Suprapubic skin (tissue), 4 donors: ENCODE data around the gene KCNAB2. TPM values are rescaled to one million over a fixed set of nuclear protein-coding genes. Genes with fewer than 3 reads are reported as not detected.

ENCODE experiments used
- DNase-seq, 2 donors: peaks; one replicate each; pipeline ENCODE4 v3.0.0-alpha.2; 2019; ENCODE audit warnings: low spot score in 2 of 2
- H3K27ac ChIP-seq: fragments of 200-600 bp; sonication (generic); one replicate; pipeline ENCODE4 v1.5.1; 2019
- H3K27me3 ChIP-seq: fragments of 200-600 bp; sonication (generic); one replicate; pipeline ENCODE4 v1.5.1; 2019
- H3K36me3 ChIP-seq: fragments of 200-600 bp; sonication (generic); one replicate; pipeline ENCODE4 v1.5.1; 2019
- H3K4me1 ChIP-seq: fragments of 200-600 bp; sonication (generic); one replicate; pipeline ENCODE4 v1.5.1; 2019
- H3K4me3 ChIP-seq: fragments of 200-600 bp; sonication (generic); one replicate; pipeline ENCODE4 v1.5.1; 2019; ENCODE audit warnings: mild to moderate bottlenecking
- H3K9me3 ChIP-seq: fragments of 200-600 bp; sonication (generic); one replicate; pipeline ENCODE4 v1.5.1; 2019
- EP300 ChIP-seq: sonication (generic); formaldehyde crosslinking; IDR thresholded peaks from one replicate; pipeline ENCODE4 v1.6.1; 2017; ENCODE audit warnings: antibody characterized with exemption
- POLR2A ChIP-seq, 2 donors: fragments of 450-650 bp; IDR thresholded peaks; one replicate each; pipeline ENCODE4 v1.6.1; 2017; ENCODE audit warnings: antibody characterized with exemption in 2 of 2, mild to moderate bottlenecking in 2 of 2, moderate library complexity in 2 of 2
- POLR2AphosphoS5 ChIP-seq, 3 donors: sonication (generic); formaldehyde crosslinking; IDR thresholded peaks; one replicate each; pipeline ENCODE4 v1.6.1; 2017; ENCODE audit warnings: antibody characterized with exemption in 3 of 3
- WGBS: methylation state at CpG from one replicate; pipeline ENCODE4 v1.1.5; 2018; 5-methylcytosine and 5-hydroxymethylcytosine counted together
- total RNA-seq, 4 donors: library from RNA; depleted of rRNA; stranded (reverse); fragments of >200 nt; gene quantifications; one replicate each; pipeline ENCODE4 v1.1.0, GENCODE V29; 2016
- TF ChIP-seq, protein P1 (sequence below), 2 donors: fragments of 200-600 bp in 1 of 2; fragments of 450-650 bp in 1 of 2; sonication (generic) in 1 of 2; IDR thresholded peaks; one replicate each; pipeline ENCODE4 v1.5.1; 2016 to 2019; ENCODE audit warnings: antibody characterized with exemption in 2 of 2, mild to moderate bottlenecking in 1 of 2, moderate library complexity in 1 of 2

KCNAB2 gene
- total RNA-seq, 4 donors from 2014 or later, result 13.3 to 17.5 (median 16.2) TPM

GRCh38 chr1:6130036-6130435 lies 84.3 kb downstream of the KCNAB2 start:
- H3K4me3 ChIP-seq, result no peak overlapping the region
- TF ChIP-seq POLR2A (IDR thresholded peaks at IDR 0.05) (no peak), EP300 (no peak), POLR2AphosphoS5 (IDR thresholded peaks at IDR 0.05) (no peak)
- TF ChIP-seq, protein P1, sequence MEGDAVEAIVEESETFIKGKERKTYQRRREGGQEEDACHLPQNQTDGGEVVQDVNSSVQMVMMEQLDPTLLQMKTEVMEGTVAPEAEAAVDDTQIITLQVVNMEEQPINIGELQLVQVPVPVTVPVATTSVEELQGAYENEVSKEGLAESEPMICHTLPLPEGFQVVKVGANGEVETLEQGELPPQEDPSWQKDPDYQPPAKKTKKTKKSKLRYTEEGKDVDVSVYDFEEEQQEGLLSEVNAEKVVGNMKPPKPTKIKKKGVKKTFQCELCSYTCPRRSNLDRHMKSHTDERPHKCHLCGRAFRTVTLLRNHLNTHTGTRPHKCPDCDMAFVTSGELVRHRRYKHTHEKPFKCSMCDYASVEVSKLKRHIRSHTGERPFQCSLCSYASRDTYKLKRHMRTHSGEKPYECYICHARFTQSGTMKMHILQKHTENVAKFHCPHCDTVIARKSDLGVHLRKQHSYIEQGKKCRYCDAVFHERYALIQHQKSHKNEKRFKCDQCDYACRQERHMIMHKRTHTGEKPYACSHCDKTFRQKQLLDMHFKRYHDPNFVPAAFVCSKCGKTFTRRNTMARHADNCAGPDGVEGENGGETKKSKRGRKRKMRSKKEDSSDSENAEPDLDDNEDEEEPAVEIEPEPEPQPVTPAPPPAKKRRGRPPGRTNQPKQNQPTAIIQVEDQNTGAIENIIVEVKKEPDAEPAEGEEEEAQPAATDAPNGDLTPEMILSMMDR (IDR thresholded peaks at IDR 0.05), result no peak
- no peak for DNase-seq

GRCh38 chr1:6130596-6130995 lies 84.9 kb downstream of the KCNAB2 start:
- Histone ChIP-seq H3K4me1 (peaks cover 6% of the 10 kb centered on the region), H3K4me3 (no peak overlapping the region), H3K9me3 (peaks cover 4% of the 10 kb centered on the region), H3K36me3 (no peaks in the 10 kb centered on the region), H3K27me3 (peaks cover 34% of the 10 kb centered on the region), H3K27ac (no peak overlapping the region)
- DNase-seq, result no peak
- TF ChIP-seq POLR2AphosphoS5 (IDR thresholded peaks at IDR 0.05), result no peak
- 59% methylated on average over 2 of the region's 7 CpGs for WGBS

More at GRCh38 chr1:6130036-6130435, 84.3 kb downstream of the KCNAB2 start:
- Histone ChIP-seq H3K4me1 (peaks cover 6% of the 10 kb centered on the region), H3K27ac (no peak overlapping the region), H3K9me3 (peaks cover 4% of the 10 kb centered on the region), H3K27me3 (peaks cover 35% of the 10 kb centered on the region), H3K36me3 (no peaks in the 10 kb centered on the region)
- WGBS, result 82% methylated on average over 11 of the region's 11 CpGs

DNA sequence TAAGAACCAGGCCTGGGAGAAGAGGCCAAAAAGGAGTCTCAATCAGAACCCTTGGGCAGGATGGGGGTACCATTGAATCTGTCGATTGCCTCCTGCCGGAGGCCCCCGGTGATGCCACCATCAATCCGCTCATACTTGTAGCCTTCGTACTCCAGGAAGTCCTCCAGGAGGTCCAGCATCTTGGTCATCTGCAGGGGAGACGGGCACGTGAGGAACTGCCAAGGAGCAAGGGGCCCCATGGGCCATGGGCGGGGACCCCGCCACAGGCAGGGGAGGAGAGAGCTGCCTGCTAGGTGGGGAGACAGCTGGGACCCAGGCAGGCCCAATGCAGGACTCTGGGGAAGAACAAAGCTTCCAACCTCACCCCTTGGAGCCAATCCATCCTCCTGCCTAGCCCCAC lies 85.9 kb downstream of the KCNAB2 start:
- 89% methylated on average over 6 of the region's 9 CpGs for WGBS
- Histone ChIP-seq H3K4me1 (peaks cover 6% of the 10 kb centered on the region), H3K27ac (no peak overlapping the region), H3K36me3 (no peaks in the 10 kb centered on the region), H3K9me3 (peaks cover 4% of the 10 kb centered on the region), H3K27me3 (peaks cover 26% of the 10 kb centered on the region), H3K4me3 (no peak overlapping the region)
- no peak for TF ChIP-seq POLR2AphosphoS5 (IDR thresholded peaks at IDR 0.05)
- no peak for DNase-seq

DNA sequence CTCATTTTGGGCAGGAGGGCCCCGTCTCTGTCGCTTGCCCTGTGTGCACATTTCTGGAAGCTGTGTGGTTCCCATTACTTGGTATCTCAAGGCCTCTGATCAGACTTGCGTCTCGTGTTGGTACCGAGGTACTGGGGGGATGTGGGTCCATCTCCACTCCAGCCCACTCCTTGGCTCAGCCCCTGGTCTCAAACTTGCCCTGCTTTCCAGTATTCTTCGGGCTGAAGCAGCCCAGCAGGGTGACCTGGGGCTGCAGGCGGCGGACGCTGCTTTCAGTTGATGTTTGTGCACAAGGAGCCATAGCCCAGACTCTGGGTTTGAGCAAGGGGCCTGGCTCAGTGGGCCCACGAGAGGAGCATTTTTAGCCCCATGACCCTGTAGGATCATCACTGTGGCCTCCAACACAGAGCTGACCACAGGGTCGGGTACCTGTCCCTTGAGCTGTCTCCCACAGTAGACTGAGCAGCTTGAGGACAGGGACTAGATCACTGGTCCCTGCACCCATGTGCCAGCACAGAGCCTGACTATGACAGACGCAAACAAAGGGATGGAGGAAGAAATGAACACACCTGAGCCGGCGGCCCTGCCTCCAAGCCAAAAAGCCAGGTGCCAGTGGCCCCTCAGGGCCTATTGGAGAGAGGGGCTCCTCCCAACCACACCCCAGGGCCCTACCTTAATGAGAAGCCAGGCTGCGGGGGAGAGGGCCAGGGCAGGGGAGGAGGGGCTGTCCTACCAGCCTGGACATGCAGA lies 87.6 kb downstream of the KCNAB2 start:
- no peak for TF ChIP-seq POLR2AphosphoS5 (IDR thresholded peaks at IDR 0.05)
- no peak for TF ChIP-seq EP300
- TF ChIP-seq POLR2A (IDR thresholded peaks at IDR 0.05), result no peak
- TF ChIP-seq, protein P1 (IDR thresholded peaks at IDR 0.05), result no peak
- no peaks in the 10 kb centered on the region for H3K36me3 ChIP-seq
- H3K4me1 ChIP-seq, result no peaks in the 10 kb centered on the region
- no peak for DNase-seq
- H3K9me3 ChIP-seq, result peaks cover 4% of the 10 kb centered on the region
- H3K4me3 ChIP-seq, result no peak overlapping the region
- WGBS, result 74% methylated on average over 14 of the region's 15 CpGs
- H3K27ac ChIP-seq, result no peak overlapping the region
- H3K27me3 ChIP-seq, result peaks cover 20% of the 10 kb centered on the region

DNA sequence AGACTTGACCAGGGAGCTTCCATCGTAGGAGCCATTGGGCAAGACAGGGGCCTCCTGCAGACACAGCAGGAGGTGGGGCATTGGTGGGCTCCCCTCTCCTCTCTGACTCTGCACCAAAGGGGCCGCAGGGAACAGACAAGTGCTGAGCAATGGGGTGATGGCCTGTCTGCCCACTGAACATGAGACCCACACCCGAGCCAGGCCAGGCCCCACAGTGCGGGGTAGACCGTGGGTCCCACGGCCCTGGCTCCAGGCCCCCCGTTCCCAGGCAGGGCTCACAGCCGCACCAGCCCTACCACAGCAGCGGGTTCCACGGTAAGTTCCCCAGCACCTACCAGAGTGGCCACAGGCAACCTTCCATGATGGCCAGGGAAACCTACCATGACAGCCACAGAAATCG lies 88.5 kb downstream of the KCNAB2 start:
- Histone ChIP-seq H3K9me3 (peaks cover 4% of the 10 kb centered on the region), H3K4me3 (no peak overlapping the region), H3K27ac (no peak overlapping the region), H3K27me3 (peaks cover 20% of the 10 kb centered on the region), H3K36me3 (no peaks in the 10 kb centered on the region), H3K4me1 (no peaks in the 10 kb centered on the region)
- no peak for DNase-seq
- WGBS, result 100% methylated on average over 2 of the region's 11 CpGs
- TF ChIP-seq, protein P1 (IDR thresholded peaks at IDR 0.05), result no peak
- no peak for TF ChIP-seq POLR2AphosphoS5 (IDR thresholded peaks at IDR 0.05)
- no peak for TF ChIP-seq POLR2A (IDR thresholded peaks at IDR 0.05)
- no peak for TF ChIP-seq EP300

GRCh38 chr1:6134741-6135510 lies 89.2 kb downstream of the KCNAB2 start:
- Histone ChIP-seq H3K36me3 (no peaks in the 10 kb centered on the region), H3K27me3 (peaks cover 20% of the 10 kb centered on the region), H3K4me1 (no peaks in the 10 kb centered on the region), H3K4me3 (no peak overlapping the region), H3K27ac (no peak overlapping the region), H3K9me3 (peaks cover 4% of the 10 kb centered on the region)
- no peak for DNase-seq
- no peak for TF ChIP-seq POLR2AphosphoS5 (IDR thresholded peaks at IDR 0.05)
- TF ChIP-seq, protein P1 (IDR thresholded peaks at IDR 0.05), result no peak
- TF ChIP-seq EP300, result no peak
- no peak for TF ChIP-seq POLR2A (IDR thresholded peaks at IDR 0.05)
- 82% methylated on average over 19 of the region's 22 CpGs for WGBS
